Measurements from ENCODE around the gene MRPL44.

GRCh38 chr2:223943135-223943534 lies 14.1 kb upstream of the MRPL44 start:
- TF ChIP-seq, protein P1, sequence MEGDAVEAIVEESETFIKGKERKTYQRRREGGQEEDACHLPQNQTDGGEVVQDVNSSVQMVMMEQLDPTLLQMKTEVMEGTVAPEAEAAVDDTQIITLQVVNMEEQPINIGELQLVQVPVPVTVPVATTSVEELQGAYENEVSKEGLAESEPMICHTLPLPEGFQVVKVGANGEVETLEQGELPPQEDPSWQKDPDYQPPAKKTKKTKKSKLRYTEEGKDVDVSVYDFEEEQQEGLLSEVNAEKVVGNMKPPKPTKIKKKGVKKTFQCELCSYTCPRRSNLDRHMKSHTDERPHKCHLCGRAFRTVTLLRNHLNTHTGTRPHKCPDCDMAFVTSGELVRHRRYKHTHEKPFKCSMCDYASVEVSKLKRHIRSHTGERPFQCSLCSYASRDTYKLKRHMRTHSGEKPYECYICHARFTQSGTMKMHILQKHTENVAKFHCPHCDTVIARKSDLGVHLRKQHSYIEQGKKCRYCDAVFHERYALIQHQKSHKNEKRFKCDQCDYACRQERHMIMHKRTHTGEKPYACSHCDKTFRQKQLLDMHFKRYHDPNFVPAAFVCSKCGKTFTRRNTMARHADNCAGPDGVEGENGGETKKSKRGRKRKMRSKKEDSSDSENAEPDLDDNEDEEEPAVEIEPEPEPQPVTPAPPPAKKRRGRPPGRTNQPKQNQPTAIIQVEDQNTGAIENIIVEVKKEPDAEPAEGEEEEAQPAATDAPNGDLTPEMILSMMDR (IDR thresholded peaks at IDR 0.05), result no peak
- no peak for TF ChIP-seq POLR2A (IDR thresholded peaks at IDR 0.05)

All from lower leg skin (tissue), 3 donors.